ENCODE results near the gene THEM4.

The THEM4 gene

GRCh38 chr1:151832318-151832980 is 76.9 kb downstream of the THEM4 start:
- DNase-seq, result peak; percentile 48

GRCh38 chr1:151831605-151832004 is 77.7 kb downstream of the THEM4 start, which contains the start of gene RORC:
Gene RORC, minus strand, starts transcription at chr1:151831802. Its CDS starts 38 bp downstream, at chr1:151831764.
- no peak for DNase-seq

- no peak for DNase-seq
Measured at GRCh38 chr1:151831256-151831591, 78.1 kb downstream of the THEM4 start.

- DNase-seq, result no peak
Measured at GRCh38 chr1:151830055-151830454, 79.3 kb downstream of the THEM4 start.

- DNase-seq, result no peak
Measured at GRCh38 chr1:151829352-151830046, 79.8 kb downstream of the THEM4 start.

GRCh38 chr1:151828921-151829320 is 80.4 kb downstream of the THEM4 start:
- DNase-seq, result no peak

- no peak for DNase-seq
Measured at GRCh38 chr1:151827853-151828252, 81.5 kb downstream of the THEM4 start.

- DNase-seq, result no peak
Measured at GRCh38 chr1:151825751-151826660, 83.3 kb downstream of the THEM4 start.

- DNase-seq, result no peak
Measured at GRCh38 chr1:151825204-151825603, 84.1 kb downstream of the THEM4 start.

Data from NCI-H187 treated with DMSO at 0.1 percent for 48 hours (cell line).